Pons (tissue), 1 donor: ENCODE results near the gene LRRC37A3.
"Not testable (repeated sequence)": the region's sequence is repeated elsewhere in the genome, so short reads cannot be mapped to it uniquely, and the experiment has no call there.

Experiments used
- DNase-seq: peaks from one replicate; pipeline ENCODE4 v3.0.0-alpha.2; 2016; ENCODE audit warnings: low spot score

The LRRC37A3 gene

GRCh38 chr17:64926430-64926829 is 7.2 kb upstream of the LRRC37A3 start:
- not testable (repeated sequence) for DNase-seq

- DNase-seq = not testable (repeated sequence)
Observed at GRCh38 chr17:64925244-64925643, 6.0 kb upstream of the LRRC37A3 start.

DNA sequence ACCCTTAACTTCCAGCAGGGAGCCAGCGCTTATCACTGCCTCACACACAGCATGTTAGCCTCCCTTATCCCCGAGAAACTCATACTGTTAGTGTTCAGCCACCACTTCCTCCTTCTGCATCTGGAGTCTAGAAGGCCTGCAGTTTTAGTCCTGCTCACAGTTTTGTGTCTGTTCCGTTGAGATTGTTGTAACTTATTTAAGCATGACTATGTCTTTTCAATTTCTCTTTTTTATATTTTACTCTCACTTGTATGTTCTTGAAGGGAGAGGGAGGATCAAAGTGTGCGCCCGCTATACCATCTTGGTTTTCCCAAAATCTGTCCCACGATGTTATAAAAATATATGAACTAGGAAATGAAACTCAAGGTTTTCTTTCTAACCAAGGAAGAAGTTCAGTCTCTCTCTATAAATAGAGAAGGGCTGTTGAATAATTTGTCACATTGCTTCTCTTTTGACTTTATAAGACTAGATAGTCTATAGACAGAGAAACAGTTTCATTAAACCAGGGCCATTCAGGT is 3.8 kb upstream of the LRRC37A3 start:
- peak; percentile 60 for DNase-seq

GRCh38 chr17:64920419-64921172 is 1.3 kb upstream of the LRRC37A3 start:
- DNase-seq = peak; percentile 14

- peak; percentile 46 for DNase-seq
Observed at GRCh38 chr17:64920026-64920418, 744 bp upstream of the LRRC37A3 start.

DNA sequence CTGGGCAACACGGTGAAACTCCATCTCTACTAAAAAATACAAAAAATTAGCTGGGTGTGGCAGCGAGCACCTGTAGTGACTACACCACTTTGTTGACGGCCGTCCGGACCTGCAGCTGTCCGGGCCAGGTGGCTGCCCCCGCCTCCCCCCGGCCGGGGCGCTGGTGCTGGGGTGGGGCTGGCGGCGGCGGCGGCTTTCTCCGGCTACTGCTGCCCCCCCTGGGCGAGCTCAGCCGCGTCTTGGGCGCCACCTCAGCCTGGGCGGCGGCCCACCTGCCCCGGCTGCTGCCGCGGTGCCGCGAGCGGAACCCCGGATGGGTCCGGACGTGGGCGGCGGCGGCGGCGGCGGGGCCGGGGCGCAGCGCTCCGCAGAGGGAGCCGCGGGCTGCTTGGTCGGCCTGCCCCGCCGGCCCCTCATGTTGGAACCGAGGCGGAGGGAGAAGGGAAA is 413 bp downstream of the LRRC37A3 start:
- DNase-seq = peak; percentile 10

GRCh38 chr17:64917540-64917939 is 1.7 kb downstream of the LRRC37A3 start:
- DNase-seq = not testable (repeated sequence)

- DNase-seq = not testable (repeated sequence)
Observed at GRCh38 chr17:64915244-64915643, 4.0 kb downstream of the LRRC37A3 start.

- not testable (repeated sequence) for DNase-seq
Observed at GRCh38 chr17:64910191-64910514, 9.1 kb downstream of the LRRC37A3 start.

DNA sequence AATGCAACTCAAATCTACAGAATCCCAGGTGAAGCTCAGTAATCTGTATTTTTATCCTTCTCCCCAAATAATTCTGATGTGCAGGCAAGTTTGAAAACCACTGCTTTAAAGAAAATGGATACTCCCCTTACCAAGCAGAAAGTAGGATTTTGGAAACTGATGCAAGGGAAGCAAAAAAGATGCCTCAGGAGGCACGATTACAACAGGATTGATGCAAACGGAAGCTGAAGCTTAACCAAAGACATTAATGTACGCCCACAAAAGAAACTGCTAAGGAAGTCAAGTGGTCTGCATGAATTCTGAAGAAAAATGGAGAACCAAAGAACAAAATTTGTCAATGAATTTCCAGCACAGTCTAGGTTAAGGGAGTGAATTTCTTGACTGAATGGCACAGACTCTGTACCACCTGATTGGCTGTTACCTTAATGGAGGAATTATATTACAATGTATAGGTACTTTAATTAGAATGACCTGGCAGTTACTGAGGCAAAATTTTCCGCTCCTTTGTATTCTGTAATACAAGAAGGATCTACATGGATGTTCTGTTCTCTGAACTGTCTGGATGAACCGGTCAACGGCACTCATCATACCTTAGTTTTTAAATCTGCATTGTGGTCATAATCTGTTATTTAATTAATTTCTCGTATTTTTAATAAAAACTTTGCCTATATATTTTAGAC is 9.6 kb downstream of the LRRC37A3 start:
- not testable (repeated sequence) for DNase-seq

GRCh38 chr17:64904069-64904468 is 15.2 kb downstream of the LRRC37A3 start:
- DNase-seq = not testable (repeated sequence)

DNA sequence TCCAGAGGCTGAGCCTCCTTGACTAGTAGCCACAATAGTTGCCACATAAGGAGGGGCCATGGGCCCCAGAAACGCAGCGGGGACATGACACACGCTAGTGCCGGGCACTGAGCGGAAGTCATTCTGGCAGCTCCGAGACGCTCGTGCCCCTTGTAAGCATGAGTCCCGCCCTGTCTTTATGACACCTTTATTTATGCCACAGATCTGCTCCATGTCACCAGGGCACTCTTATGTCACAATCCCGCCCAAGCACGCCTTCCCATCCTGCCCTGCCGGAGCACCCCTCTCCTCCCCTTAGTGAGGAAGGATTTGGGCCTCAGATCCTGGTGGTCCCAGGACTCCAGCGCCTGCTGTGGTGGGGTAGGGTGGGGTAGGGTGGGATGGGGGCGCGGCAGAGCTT is 22.1 kb downstream of the LRRC37A3 start:
- DNase-seq = not testable (repeated sequence)

- not testable (repeated sequence) for DNase-seq
Observed at GRCh38 chr17:64874210-64874609, 45.1 kb downstream of the LRRC37A3 start.

GRCh38 chr17:64847504-64848466 is 71.5 kb downstream of the LRRC37A3 start:
- peak; percentile 38 for DNase-seq

DNA sequence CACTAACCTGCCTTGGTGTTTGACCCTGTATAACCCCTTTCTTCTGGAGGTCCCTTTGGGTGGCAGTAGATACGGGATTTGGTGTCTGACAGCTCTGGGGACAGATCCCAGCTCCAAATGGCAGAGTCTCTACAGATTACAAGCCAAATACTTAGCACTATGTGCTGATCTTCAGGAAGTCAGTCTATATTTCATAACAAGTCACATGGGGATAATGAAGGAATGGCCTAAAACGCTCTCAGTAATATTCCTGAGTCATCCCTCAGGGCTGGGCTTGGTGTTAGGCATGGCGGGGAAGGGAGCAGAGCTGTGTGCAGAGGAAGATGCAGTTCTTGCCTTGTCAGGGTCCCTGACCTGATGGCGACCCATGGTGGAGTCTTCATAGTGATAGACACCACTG is 72.4 kb downstream of the LRRC37A3 start:
- not testable (repeated sequence) for DNase-seq

- DNase-seq = not testable (repeated sequence)
Observed at GRCh38 chr17:64843918-64844317, 75.4 kb downstream of the LRRC37A3 start.

- not testable (repeated sequence) for DNase-seq
Observed at GRCh38 chr17:64842900-64843299, 76.4 kb downstream of the LRRC37A3 start.

DNA sequence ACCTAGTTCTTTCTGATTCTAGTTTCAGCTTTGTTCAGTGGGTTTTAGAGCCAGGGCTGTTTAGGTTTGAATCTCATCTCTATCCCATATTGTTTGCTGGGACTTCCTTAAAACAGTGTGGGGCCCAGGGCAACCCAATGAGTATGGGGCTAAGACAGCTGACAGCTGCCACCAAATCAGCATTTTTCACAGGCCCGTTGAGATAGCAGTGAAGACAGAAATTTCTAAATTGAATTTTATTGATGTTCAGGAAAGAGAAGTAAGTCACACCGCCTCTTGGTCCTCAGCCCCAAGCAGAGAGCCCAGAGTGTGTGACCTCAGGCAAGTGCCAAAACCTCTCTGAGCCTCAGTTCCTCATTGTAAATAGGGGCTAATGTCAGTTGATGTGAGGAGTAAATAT is 78.3 kb downstream of the LRRC37A3 start:
- DNase-seq = not testable (repeated sequence)

DNA sequence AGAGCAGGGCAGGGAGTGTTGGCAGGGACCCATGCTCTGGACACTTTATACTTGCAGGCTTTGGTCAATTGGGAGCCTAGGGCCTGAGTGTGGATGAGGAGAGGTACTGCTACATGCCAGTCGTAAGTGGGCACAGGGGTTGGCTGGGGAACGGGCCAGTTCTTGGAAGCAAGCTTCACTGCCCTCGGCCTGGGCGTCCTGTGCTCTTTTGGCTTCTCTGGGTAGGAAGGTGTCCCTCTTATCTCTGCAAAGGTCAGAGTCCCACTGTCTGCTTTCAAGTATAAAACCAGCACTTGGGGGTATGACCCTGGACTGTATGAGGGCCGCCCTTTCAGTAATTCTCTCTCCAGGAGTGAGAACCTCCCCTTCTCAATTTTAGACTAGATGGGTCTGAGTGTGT is 80.8 kb downstream of the LRRC37A3 start:
- not testable (repeated sequence) for DNase-seq

DNA sequence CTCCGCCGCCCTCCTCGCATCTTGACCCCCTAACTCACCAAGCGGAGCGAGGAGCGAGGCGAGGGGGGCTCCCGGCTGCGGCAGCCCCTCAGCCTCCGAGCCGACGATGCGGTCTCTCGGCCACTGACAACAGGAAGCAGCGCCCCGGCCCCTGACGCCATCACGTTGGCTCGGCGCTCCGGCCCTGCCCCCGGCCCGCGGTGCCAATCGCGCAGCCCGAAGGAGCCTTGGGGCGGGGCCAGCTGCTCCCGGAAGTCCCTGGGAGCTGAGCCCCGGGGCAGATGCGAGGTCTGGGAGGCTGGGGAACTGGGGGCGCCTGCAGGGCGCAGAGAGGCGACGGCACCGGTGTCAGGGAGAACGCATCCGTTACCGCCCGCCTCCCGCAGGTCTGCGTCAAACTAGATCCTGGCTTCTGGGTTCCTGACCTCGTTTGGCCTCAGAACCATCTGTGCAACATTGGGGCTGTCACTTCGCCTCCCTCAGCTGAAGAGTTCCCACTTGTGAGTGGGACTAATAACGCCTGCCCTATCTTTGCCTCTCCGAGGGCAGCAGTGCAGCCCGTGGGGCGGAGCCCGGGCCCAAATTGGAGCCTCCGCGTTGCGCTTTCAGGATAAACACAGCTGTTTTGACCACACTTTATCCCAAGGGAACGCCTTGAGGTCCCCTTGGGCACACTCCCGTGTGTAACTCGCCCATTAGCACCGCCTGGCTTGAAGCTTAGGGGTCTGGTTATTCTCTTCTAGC is 82.1 kb downstream of the LRRC37A3 start:
- DNase-seq = peak; percentile 69

DNA sequence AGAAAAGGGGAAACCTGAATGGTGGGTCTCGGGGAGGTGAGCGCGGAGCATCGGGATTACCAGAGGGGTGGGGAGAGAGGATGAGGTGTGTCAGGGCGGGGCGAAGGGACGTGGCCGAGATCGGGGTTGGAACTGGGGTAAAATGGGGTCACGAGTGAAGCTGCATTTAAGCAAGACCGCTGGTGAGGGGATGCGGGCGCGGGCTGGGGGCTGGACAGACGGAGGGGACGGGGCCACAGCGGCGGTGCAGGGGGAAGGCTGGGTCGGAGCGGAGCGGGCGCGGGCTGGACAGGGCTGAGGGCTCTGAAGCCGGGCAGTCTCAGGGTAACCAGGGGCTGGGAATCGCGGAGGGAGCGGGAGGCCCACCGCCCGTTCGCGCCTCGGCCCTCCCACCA is 82.7 kb downstream of the LRRC37A3 start:
- not testable (repeated sequence) for DNase-seq
